ENCODE measurements around the gene GH2.

GH2 gene

DNA sequence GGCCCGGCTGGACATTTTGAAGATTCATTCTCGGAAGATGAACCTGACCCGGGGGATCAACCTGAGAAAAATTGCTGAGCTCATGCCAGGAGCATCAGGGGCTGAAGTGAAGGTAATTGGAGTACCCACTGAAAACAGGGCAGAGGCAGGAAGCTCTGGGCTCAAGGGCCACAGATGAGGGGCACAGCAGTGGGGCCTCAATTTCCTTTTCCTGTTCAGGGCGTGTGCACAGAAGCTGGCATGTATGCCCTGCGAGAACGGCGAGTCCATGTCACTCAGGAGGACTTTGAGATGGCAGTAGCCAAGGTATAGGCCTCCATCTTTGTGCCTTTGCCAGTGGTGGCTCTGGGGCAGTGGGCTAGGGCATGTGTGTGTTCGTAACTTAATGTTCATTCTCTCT, 50.2 kb downstream of the GH2 start:
- in situ Hi-C loops (cut with MboI; ENCODE audit: low sequenced_read_pairs, unreplicated experiment), result no loop called here
- no peak for DNase-seq (ENCODE audit: low spot score)
- TF ChIP-seq, protein P1, sequence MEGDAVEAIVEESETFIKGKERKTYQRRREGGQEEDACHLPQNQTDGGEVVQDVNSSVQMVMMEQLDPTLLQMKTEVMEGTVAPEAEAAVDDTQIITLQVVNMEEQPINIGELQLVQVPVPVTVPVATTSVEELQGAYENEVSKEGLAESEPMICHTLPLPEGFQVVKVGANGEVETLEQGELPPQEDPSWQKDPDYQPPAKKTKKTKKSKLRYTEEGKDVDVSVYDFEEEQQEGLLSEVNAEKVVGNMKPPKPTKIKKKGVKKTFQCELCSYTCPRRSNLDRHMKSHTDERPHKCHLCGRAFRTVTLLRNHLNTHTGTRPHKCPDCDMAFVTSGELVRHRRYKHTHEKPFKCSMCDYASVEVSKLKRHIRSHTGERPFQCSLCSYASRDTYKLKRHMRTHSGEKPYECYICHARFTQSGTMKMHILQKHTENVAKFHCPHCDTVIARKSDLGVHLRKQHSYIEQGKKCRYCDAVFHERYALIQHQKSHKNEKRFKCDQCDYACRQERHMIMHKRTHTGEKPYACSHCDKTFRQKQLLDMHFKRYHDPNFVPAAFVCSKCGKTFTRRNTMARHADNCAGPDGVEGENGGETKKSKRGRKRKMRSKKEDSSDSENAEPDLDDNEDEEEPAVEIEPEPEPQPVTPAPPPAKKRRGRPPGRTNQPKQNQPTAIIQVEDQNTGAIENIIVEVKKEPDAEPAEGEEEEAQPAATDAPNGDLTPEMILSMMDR (IDR thresholded peaks at IDR 0.05; ENCODE audit: borderline replicate concordance, control extremely low read depth, extremely low read depth, insufficient read depth, missing control alignments), result no peak

GRCh38 chr17:63830904-63831491, 50.7 kb downstream of the GH2 start:
- no peak for DNase-seq (ENCODE audit: low spot score)
- in situ Hi-C loops (cut with MboI; ENCODE audit: low sequenced_read_pairs, unreplicated experiment), result no loop called here
- TF ChIP-seq, protein P1 (IDR thresholded peaks at IDR 0.05; ENCODE audit: borderline replicate concordance, control extremely low read depth, extremely low read depth, insufficient read depth, missing control alignments), result no peak

- in situ Hi-C loops (cut with MboI; ENCODE audit: low sequenced_read_pairs, unreplicated experiment), result no loop called here
- no peak for DNase-seq (ENCODE audit: low spot score)
- TF ChIP-seq, protein P1 (IDR thresholded peaks at IDR 0.05; ENCODE audit: borderline replicate concordance, control extremely low read depth, extremely low read depth, insufficient read depth, missing control alignments), result no peak
Observed at GRCh38 chr17:63830278-63830677, 51.5 kb downstream of the GH2 start.

Data from GM13976 (cell line).